Hepatocyte (in vitro differentiated cells): ENCODE results near the gene SLC4A11.

Experiments used
- CTCF ChIP-seq: fragments of 200-600 bp; sonication (generic); IDR thresholded peaks from 2 replicates; pipeline ENCODE4 v1.5.1; 2016; ENCODE audit warnings: antibody characterized with exemption, mild to moderate bottlenecking; ENCODE audit not compliant: poor library complexity
- EZH2 ChIP-seq: fragments of 200-600 bp; sonication (generic); IDR thresholded peaks from 2 replicates; pipeline ENCODE4 v1.6.1; 2016; ENCODE audit warnings: antibody characterized with exemption, mild to moderate bottlenecking, borderline replicate concordance

GRCh38 chr20:3246682-3247081 is 7.7 kb upstream of the SLC4A11 start:
- TF ChIP-seq CTCF (no peak), EZH2 (no peak)
